ENCODE data around the gene GPANK1.

The GPANK1 gene

DNA sequence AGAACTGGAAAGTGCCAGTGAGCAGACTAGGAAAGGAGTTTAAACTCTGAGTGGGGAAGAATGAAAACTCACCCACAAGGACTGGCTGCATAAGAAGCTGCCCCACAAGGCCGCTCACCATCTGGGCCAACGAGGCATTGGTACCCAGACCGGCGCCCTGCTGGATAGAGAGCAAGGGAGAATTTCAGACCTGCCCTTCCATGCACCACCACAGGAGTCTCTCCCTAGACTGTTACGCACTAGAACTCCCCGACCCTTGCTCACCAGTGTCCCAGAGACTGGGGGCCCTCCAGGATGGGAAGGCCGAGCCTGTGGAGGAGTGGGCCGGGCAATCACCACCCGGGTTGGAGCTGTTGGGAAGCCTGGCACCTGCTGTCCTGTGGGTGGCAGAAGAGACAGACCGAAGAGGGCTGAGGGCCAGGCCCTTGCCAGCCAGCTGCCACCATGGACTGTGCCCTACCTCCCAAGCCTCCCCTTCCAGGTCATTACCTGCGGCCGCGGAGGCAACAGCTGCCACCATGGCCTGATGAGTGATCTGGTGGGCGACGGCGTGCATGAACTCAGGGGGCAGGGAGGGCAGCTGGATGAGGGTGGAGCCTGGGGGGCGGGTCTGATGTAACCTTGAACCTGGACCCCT is 20.9 kb downstream of the GPANK1 start:
- DNase-seq (ENCODE audit: insufficient read length, low spot score): no peak
- no peak for FAIRE-seq

DNA sequence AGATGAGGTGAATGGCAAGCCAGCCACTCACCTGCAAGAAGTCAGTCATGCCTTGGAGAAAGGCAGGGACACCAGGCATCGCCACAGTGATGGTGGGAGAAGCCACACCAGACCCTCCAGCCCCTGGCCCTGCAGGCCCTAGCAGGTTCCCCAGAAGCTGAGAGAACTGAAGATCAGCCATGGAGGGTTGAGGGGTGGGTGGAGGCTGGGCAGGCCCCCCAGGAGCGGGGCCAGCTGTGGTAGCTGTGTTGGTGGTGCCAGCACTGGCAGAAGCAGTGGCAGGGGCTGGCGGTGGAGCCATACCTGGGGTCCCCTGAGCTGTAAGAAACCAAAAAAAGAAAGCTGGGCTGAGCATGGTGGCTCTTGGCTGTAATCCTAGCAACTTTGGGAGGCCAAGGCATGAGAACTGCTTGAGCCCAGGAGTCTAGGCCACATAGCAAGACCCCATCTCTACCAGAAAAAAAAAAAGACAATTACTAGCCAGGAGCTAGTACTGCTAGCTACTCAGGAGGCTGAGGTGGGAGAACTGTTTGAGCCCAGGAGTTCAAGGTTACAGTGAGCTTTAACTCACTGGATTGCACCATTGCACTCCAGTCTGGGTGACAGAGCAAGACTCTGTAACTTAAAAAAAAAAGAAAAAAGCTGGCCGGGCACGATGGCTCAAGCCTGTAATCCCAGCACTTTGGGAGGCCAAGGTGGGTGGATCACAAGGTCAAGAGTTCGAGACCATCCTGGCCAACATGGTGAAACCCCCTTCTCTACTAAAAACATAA is 21.8 kb downstream of the GPANK1 start:
- no peak for DNase-seq (ENCODE audit: insufficient read length, low spot score)
- FAIRE-seq: no peak

DNA sequence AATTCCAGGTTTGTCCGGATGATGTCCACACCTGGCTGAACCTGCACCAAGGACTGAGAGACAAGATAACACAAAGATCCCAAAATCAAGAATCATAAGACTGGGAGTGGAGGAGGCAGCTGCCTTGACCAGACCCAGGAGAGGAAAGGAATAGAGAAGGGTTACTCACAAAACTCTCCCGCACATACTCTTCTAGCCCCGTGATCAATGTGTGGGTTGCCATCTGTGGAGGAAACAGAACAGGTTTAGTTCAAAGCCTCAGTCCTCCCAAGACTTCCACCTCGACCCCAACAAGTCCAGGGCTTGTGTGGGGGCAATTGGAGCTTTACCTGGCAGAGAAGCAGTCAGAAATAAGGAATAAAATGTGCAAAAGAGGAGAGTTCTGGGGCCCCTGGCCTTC is 23.4 kb downstream of the GPANK1 start:
- DNase-seq (ENCODE audit: insufficient read length, low spot score) (no peak), FAIRE-seq (no peak)

DNA sequence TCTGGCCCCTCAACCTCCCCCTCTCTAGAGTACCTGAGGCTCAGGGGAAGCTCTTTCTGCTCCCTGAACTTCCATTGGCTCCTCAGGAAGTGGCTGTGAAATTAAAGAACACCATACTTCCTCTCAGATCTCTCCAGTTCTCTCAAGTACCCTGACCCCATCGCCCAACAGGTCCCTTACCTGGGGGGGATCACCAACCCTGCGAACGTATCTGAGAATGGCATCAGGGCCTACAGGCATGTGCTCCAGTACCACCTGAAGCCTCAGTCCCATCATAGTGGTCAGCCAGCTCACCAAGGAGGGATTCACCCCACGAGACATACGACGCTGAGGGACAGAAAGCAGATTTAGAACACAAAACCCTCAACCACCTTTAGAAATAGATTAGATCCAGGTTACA is 24.2 kb downstream of the GPANK1 start:
- FAIRE-seq (no peak), DNase-seq (ENCODE audit: insufficient read length, low spot score) (no peak)

DNA sequence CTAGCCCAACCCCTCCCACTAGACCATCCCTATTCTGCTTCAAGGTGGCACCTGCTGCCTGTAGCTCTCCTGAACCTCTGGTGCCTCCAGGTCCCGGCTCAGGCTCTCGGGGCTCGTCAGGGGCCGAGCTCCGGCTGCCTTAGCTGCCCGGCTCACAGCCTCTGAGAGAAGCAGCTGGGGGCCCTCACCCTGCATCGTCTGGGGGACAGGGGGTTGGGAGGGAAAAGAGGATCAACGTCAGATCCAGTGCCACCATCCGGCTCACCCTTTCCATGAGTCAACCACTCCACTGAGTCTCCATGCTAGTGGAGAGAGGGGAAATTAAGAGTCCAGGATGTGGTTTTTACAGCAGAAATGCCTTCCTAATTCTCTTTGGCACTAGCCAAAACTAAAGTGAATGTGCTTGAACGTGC is 25.3 kb downstream of the GPANK1 start:
- FAIRE-seq (no peak), DNase-seq (ENCODE audit: insufficient read length, low spot score) (no peak)

DNA sequence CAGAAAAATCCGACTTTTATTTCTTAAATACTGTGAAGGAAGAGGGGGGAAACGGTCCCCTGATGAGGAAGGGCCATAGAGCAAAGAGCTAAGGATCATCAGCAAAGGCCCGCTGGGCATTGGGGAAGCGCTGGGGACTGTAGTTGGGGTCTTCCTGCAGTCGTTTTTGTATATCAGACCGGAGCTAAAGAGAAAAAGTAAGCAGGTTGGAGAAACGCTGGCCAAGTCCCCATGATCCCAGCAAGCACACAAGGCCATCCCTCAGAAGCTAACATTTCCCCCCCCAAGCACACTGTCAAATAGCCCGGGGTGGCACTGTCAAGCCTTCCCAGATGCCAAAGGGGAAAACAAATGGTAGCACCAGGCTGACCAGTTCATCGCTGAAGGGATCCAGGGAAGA is 25.8 kb downstream of the GPANK1 start:
- no peak for FAIRE-seq
- no peak for DNase-seq (ENCODE audit: insufficient read length, low spot score)

DNA sequence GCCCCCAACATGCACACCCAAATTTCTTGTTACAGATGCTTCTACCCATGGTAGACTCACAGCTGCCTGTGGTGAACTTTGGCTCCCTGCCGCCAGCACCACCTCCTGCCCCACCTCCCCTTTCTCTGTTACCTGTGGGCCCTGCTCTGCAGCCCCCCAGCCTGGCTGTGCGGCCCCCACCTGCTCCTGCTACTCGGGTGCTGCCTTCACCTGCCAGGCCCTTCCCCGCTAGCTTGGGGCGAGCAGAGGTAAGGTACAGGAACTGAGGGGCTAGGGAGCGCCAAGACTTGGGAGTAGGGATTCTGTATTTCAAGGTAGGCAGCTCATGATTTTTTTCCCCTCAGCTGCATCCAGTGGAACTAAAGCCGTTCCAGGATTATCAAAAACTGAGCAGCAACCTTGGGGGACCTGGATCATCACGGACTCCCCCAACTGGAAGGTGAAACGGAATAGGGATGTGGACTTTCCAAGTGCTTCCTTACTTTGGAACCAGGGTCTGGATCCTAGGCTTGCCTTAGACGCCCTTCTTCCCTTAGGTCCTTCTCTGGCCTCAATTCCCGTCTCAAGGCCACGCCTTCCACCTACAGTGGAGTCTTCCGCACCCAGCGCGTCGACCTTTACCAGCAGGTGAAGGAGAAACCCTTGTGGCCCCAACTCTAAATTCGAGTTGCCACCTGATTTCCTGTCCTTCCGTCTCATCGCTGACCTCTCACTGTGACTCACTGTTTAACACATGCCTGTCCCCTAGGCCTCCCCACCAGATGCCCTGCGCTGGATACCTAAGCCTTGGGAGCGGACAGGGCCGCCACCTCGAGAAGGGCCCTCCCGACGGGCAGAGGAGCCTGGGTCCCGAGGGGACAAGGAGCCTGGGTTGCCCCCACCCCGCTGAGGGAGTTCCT is 27.9 kb downstream of the GPANK1 start:
- no peak for DNase-seq (ENCODE audit: insufficient read length, low spot score)
- FAIRE-seq: no peak

DNA sequence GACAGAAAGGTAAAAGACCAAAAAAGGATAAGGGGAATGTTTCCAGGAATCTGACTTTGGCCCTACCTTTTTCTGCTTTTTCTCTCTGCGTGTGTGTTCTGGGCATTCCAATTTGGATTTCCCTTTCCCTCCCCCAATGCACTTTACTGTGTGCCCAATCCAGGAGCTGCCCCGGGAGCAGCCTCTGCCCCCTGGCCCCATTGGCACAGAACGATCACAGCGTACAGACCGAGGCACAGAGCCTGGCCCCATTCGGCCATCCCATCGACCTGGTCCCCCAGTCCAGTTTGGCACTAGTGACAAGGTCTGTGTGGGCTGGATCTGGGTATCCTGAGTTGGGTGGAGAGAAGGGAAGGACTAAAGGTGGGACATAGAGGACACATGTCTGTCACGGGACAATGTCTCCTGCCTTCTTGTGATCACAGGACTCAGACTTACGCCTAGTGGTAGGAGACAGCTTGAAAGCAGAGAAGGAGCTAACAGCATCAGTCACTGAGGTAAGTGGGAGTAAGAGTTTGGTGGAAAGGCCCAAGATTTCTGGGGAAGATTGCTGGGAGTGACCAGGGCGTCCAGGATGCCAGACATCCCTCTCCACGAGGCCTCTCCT is 29.7 kb downstream of the GPANK1 start:
- DNase-seq (ENCODE audit: insufficient read length, low spot score) (no peak), FAIRE-seq (no peak)

DNA sequence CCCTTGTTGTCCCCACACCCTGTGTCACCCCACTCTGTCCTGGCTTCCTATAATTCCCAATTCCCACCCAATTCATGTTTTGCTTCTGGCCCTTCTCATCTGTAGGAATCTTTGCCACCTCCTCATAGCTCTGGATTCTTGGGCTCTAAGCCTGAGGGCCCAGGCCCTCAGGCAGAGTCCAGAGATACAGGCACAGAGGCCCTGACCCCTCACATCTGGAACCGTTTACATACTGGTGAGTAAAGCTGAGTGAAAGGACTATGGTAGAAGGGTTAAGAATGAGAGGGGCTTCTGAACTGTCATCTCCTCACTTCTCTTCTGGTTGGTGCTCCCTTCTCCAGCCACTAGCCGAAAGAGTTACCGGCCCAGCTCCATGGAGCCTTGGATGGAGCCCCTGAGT is 30.7 kb downstream of the GPANK1 start:
- DNase-seq (ENCODE audit: insufficient read length, low spot score) (no peak), FAIRE-seq (no peak)

DNA sequence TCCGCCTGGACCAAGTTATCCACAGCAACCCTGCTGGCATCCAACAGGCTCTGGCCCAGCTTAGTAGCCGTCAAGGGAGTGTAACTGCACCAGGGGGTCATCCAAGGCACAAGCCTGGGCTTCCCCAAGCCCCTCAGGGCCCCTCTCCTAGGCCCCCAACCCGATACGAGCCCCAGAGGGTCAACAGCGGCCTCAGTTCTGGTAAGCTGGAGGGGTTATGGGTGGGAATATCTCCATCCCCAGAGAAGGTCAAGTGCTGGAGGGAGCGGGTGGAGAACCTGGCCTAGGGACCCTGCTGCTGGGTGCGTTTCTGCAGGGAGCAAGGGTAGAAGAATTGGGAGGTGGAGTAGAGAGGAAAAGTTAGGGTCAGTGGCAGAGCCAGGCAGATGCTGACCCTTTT is 31.4 kb downstream of the GPANK1 start:
- no peak for DNase-seq (ENCODE audit: insufficient read length, low spot score)
- no peak for FAIRE-seq

DNA sequence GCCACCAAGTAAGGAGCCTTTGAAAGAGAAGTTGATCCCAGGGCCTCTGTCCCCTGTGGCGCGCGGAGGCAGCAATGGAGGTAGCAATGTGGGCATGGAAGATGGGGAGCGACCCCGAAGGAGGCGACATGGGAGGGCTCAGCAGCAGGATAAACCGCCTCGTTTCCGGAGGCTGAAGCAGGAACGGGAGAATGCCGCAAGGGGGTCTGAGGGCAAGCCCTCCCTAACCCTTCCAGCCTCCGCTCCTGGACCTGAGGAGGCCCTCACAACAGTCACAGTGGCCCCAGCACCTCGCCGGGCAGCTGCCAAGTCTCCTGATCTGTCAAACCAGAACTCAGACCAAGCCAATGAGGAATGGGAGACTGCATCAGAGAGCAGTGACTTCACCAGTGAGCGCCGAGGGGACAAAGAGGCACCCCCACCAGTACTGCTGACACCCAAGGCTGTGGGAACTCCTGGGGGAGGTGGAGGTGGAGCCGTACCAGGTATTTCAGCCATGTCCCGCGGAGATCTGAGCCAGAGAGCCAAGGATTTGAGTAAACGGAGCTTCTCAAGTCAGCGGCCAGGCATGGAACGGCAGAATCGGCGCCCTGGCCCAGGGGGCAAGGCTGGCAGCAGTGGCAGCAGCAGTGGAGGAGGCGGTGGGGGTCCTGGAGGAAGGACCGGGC is 32.4 kb downstream of the GPANK1 start:
- DNase-seq (ENCODE audit: insufficient read length, low spot score) (no peak), FAIRE-seq (no peak)

DNA sequence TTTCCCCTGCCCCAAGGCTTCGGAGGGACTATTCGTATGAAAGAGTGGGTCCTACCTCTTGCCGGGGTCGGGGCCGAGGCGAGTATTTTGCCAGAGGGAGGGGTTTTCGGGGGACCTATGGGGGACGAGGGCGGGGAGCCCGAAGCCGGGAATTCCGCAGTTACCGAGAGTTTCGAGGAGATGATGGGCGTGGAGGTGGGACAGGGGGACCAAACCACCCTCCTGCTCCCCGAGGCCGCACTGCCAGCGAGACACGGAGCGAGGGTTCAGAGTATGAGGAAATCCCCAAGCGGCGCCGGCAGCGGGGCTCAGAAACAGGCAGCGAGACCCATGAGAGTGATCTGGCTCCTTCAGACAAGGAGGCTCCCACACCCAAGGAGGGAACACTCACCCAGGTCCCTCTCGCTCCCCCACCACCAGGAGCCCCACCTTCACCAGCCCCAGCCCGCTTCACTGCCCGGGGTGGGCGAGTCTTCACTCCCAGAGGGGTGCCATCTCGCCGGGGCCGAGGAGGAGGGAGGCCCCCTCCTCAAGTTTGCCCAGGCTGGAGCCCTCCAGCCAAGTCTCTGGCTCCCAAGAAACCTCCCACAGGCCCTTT is 33.0 kb downstream of the GPANK1 start:
- DNase-seq (ENCODE audit: insufficient read length, low spot score): no peak
- FAIRE-seq: no peak

DNA sequence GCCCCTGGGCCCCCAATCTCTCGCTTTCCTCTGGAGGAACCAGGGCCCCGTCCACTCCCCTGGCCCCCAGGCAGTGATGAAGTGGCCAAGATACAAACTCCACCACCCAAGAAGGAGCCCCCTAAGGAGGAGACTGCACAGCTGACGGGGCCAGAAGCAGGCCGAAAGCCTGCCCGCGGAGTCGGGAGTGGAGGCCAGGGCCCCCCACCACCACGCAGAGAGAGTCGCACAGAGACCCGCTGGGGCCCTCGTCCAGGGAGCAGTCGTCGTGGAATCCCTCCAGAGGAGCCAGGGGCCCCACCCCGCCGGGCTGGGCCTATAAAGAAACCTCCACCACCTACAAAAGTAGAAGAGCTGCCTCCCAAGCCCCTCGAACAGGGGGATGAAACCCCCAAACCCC is 33.6 kb downstream of the GPANK1 start:
- DNase-seq (ENCODE audit: insufficient read length, low spot score) (no peak), FAIRE-seq (no peak)

DNA sequence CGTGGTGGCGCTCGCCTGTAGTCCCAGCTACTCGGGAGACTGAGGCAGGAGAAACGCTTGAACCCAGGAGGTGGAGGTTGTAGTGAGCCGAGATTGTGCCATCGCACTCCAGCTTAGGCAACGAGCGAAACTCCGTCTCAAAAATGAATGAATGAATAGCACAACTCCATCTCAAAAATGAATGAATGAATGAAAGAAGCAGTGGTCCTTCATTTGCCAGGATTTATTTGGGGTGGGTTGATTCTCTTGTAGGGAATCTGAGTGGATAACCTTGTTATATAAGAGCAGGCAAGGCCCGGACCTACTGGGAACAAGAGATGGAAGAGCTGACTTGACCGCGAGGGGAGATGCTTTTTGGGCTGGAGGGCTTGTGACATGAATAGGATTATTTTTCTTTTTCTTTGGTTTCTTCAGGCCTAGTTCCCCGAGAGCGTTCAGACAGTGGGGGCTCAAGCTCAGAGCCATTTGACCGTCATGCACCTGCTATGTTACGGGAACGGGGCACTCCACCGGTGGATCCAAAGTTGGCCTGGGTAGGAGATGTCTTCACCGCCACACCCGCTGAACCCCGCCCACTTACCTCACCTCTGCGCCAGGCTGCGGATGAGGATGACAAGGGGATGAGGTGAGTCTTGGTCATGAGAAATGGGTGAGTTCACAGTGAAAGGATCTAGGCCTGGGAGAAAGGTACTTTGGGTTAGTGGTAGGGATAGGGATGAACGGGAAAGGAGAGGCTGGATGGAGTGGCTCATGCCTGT is 34.4 kb downstream of the GPANK1 start:
- no peak for DNase-seq (ENCODE audit: insufficient read length, low spot score)
- no peak for FAIRE-seq

DNA sequence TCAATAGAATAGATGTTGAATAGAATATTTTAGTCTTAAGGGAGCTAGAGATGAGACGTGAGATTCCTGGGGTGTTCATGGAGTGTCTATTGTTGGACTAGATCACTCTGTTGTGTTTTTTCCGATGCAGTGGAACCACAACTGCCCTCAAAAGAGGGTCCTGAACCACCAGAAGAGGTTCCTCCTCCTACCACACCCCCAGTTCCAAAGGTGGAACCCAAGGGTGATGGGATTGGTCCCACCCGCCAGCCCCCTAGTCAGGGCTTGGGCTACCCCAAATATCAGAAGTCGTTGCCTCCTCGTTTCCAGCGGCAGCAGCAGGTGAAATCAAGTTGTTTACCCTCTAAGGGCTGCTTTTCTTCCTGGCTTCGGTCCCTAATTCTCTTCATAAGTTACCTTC is 35.8 kb downstream of the GPANK1 start:
- FAIRE-seq: no peak
- no peak for DNase-seq (ENCODE audit: insufficient read length, low spot score)

DNA sequence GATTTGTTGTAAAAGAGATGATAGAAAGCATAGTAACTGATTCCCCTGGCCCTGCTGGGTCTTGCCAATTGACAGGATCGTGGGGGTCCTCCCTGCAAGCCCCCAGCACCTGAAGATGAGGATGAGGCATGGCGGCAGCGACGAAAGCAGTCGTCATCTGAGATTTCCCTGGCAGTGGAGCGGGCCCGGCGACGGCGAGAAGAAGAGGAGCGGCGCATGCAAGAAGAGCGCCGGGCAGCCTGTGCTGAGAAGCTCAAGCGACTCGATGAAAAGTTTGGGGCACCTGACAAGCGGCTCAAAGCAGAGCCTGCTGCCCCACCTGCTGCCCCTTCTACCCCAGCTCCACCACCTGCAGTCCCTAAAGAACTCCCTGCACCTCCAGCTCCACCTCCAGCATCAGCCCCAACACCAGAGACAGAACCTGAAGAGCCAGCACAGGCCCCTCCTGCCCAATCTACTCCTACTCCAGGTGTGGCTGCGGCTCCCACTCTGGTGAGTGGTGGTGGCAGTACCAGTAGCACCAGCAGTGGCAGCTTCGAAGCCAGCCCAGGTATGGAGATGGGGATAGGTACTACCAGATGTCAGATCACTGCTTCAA is 37.0 kb downstream of the GPANK1 start:
- FAIRE-seq (no peak), DNase-seq (ENCODE audit: insufficient read length, low spot score) (no peak)

DNA sequence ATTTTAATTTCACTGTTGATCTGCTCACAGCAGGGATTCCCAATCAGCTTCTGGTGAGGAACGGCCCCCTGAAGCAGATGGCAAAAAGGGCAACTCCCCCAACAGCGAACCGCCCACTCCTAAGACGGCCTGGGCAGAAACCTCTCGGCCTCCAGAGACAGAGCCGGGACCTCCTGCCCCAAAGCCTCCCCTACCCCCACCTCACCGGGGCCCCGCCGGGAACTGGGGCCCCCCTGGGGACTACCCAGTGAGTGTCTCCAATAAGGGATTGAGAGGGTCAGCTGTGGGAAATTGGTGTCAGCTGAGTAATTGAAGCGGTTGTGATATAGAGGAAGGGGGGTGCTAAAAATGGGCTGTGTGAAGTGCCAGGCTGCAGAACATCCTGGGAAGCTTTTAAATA is 37.8 kb downstream of the GPANK1 start:
- DNase-seq (ENCODE audit: insufficient read length, low spot score): no peak
- FAIRE-seq: no peak

DNA sequence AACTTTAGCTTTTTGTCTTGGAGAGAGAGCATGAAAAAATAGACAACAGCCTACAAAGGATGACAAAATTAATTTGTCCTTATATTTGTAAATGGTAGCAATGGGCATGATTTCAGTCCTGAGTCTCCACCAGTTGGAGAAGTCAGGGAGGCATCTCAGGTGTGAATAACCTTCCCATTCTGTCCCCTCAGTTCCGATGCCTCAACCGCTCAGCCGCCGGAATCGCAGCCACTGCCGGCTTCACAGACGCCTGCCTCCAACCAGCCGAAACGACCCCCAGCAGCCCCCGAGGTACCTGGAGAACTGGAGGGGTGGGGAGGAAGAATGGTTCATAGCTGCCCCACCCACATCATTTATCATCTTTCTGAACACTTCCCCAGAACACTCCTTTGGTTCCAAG is 40.7 kb downstream of the GPANK1 start:
- no peak for DNase-seq (ENCODE audit: insufficient read length, low spot score)
- no peak for FAIRE-seq

DNA sequence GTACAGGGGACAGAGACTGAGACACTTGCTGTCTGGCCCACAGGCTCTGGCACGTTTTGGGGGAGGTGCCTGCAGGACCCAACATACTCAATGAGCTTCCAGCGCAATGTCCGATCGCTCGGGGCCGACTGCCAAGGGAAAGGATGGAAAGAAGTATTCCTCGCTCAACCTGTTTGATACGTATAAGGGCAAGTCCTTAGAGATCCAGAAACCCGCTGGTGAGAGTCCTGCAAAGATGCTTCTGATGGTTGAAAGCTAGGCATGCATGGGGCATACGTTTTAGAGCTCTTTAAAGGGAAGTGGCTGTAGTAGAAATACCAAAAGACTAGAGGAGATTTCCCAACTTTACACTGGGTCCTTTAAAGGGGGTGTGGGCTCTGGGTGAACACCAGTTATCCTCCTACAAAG is 42.1 kb downstream of the GPANK1 start:
- DNase-seq (ENCODE audit: insufficient read length, low spot score): no peak
- no peak for FAIRE-seq

Measured in GM19239 (cell line).